Calu3 (cell line): ENCODE measurements around the gene PDCD4. TPM values are rescaled to one million over a fixed set of nuclear protein-coding genes. Genes with fewer than 3 reads are reported as not detected.

Source experiments
- BruUV-seq: library from RNA; stranded (reverse); fragments of 400-500 nt; replicated peaks from 2 replicates; lab custom pipeline; 2021; lab: Mats Ljungman, UMichigan
- CTCF ChIA-PET: fragments of 300-600 bp; sonication (Branson Sonifier 250); formaldehyde crosslinking; loops from one replicate; lab custom pipeline; 2022; ENCODE audit warnings: antibody characterized with exemption; lab: Charles Lee
- DNase-seq: peaks from one replicate; pipeline ENCODE4 v3.0.0; 2022
- H3K27ac Mint-ChIP-seq: one replicate; pipeline ENCODE4 v1.8.0; 2022; ENCODE audit warnings: mixed read lengths; ENCODE audit not compliant: unreplicated experiment
- H3K27me3 Mint-ChIP-seq: one replicate; pipeline ENCODE4 v1.8.0; 2022; ENCODE audit warnings: mixed read lengths; ENCODE audit not compliant: unreplicated experiment
- H3K36me3 Mint-ChIP-seq: one replicate; pipeline ENCODE4 v1.8.0; 2022; ENCODE audit warnings: mild to moderate bottlenecking, moderate library complexity, mixed read lengths; ENCODE audit not compliant: insufficient read depth, unreplicated experiment
- H3K4me1 Mint-ChIP-seq: one replicate; pipeline ENCODE4 v1.8.0; 2022; ENCODE audit warnings: mild to moderate bottlenecking, low read depth, mixed read lengths; ENCODE audit not compliant: unreplicated experiment
- H3K4me3 Mint-ChIP-seq: one replicate; pipeline ENCODE4 v1.8.0; 2022; ENCODE audit warnings: mild to moderate bottlenecking, low read depth, moderate library complexity, mixed read lengths; ENCODE audit not compliant: unreplicated experiment
- H3K9me3 Mint-ChIP-seq: one replicate; pipeline ENCODE4 v1.8.0; 2022; ENCODE audit warnings: low read depth, mixed read lengths; ENCODE audit not compliant: unreplicated experiment
- CTCF ChIP-seq: fragments of 200-600 bp; IDR thresholded peaks from one replicate; pipeline ENCODE4 v1.8.0; 2022; ENCODE audit warnings: antibody characterized with exemption; ENCODE audit not compliant: unreplicated experiment
- intact Hi-C: fragments of 100-400 bp; cut with micrococcal nuclease; formaldehyde crosslinking; loops from one replicate; pipeline ENCODE4 v1.10.0; 2022; ENCODE audit not compliant: unreplicated experiment
- total RNA-seq: library from RNA; stranded (reverse); gene quantifications from 2 replicates; pipeline ENCODE4 v1.2.3, GENCODE V29; 2022

PDCD4 gene
- total RNA-seq, 1 experiment from 2014 or later = 26.1 TPM

- TF ChIP-seq CTCF = no peak
- Mint-ChIP-seq H3K27me3 (no peaks in the 10 kb centered on the region), H3K4me1 (no peaks in the 10 kb centered on the region), H3K4me3 (no peak overlapping the region), H3K27ac (no peak overlapping the region), H3K9me3 (no peaks in the 10 kb centered on the region), H3K36me3 (no peaks in the 10 kb centered on the region)
- intact Hi-C loops = no loop called here
- BruUV-seq = no TSS peak
- CTCF ChIA-PET = no interaction called here
- DNase-seq = no peak
Measured at GRCh38 chr10:110936757-110937156, 65.0 kb downstream of the PDCD4 start.

GRCh38 chr10:110939419-110939818, 67.7 kb downstream of the PDCD4 start:
- no TSS peak for BruUV-seq
- intact Hi-C loops = no loop called here
- no peak for DNase-seq
- Mint-ChIP-seq H3K27ac (no peak overlapping the region), H3K36me3 (no peaks in the 10 kb centered on the region), H3K4me1 (peaks cover 14% of the 10 kb centered on the region), H3K4me3 (no peak overlapping the region), H3K9me3 (no peaks in the 10 kb centered on the region), H3K27me3 (no peaks in the 10 kb centered on the region)
- TF ChIP-seq CTCF = no peak
- CTCF ChIA-PET = no interaction called here

- no peak for DNase-seq
- H3K4me3 Mint-ChIP-seq = no peak overlapping the region
- no peak overlapping the region for H3K27ac Mint-ChIP-seq
- H3K36me3 Mint-ChIP-seq = peaks cover 4% of the 10 kb centered on the region
- BruUV-seq = no TSS peak
- CTCF ChIA-PET = interaction anchor here (0.9 kb wide), 1 partner anchor 162 kb away, joined by 3 read pairs; no protein-coding TSS in a partner anchor
- TF ChIP-seq CTCF = no peak
- H3K4me1 Mint-ChIP-seq = peaks cover 29% of the 10 kb centered on the region
- intact Hi-C loops = no loop called here
- H3K27me3 Mint-ChIP-seq = no peaks in the 10 kb centered on the region
- H3K9me3 Mint-ChIP-seq = peaks cover 3% of the 10 kb centered on the region
Measured at GRCh38 chr10:110944792-110945396, 73.2 kb downstream of the PDCD4 start.

GRCh38 chr10:110946496-110946895, 74.8 kb downstream of the PDCD4 start:
- Mint-ChIP-seq H3K27me3 (no peaks in the 10 kb centered on the region), H3K4me3 (no peak overlapping the region), H3K36me3 (peaks cover 4% of the 10 kb centered on the region), H3K9me3 (peaks cover 3% of the 10 kb centered on the region), H3K27ac (no peak overlapping the region), H3K4me1 (peaks cover 29% of the 10 kb centered on the region)
- no peak for DNase-seq
- TF ChIP-seq CTCF = no peak
- intact Hi-C loops = no loop called here
- CTCF ChIA-PET = no interaction called here
- BruUV-seq = no TSS peak
